ENCODE measurements around the gene SMIM32.

Gene SMIM32

GRCh38 chr5:136185974-136186665 is 6.8 kb downstream of the SMIM32 start:
- no peak for ATAC-seq (ENCODE audit: low read depth)
- Histone ChIP-seq H3K27me3 (ENCODE audit: insufficient read depth, poor library complexity, severe bottlenecking) (peaks cover 4% of the 10 kb centered on the region), H3K4me1 (ENCODE audit: insufficient read depth, poor library complexity, severe bottlenecking) (no peaks in the 10 kb centered on the region), H3K27ac (ENCODE audit: poor library complexity, severe bottlenecking) (no peak overlapping the region), H3K36me3 (ENCODE audit: low read depth) (peaks cover 18% of the 10 kb centered on the region), H3K4me3 (ENCODE audit: severe bottlenecking) (no peak overlapping the region), H3K9me3 (ENCODE audit: severe bottlenecking) (no peaks in the 10 kb centered on the region)
- TF ChIP-seq CTCF (IDR thresholded peaks at IDR 0.05; ENCODE audit: poor library complexity, severe bottlenecking): no peak
- no peak for DNase-seq (ENCODE audit: low spot score)

DNA sequence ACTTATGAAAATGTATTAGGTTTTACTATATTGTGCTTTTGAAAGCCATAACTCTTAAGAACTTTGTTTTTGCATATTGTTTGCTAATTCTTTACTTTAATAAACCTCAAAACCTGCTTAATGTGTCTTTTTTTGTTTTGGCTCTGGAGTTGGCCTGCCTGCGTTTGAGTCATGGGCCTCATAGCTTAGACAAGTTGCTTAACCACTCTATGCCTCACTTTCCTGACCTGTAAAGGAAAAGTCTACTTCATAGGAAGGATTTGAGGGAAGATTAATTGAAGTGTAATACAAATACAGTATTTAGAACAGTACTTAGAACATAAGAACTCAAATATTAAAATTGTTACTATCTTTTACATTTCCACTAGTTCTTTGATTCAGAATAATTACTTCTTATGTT is 10.3 kb downstream of the SMIM32 start:
- Histone ChIP-seq H3K4me1 (ENCODE audit: insufficient read depth, poor library complexity, severe bottlenecking) (no peaks in the 10 kb centered on the region), H3K9me3 (ENCODE audit: severe bottlenecking) (no peaks in the 10 kb centered on the region), H3K27ac (ENCODE audit: poor library complexity, severe bottlenecking) (no peak overlapping the region), H3K27me3 (ENCODE audit: insufficient read depth, poor library complexity, severe bottlenecking) (no peaks in the 10 kb centered on the region), H3K36me3 (ENCODE audit: low read depth) (peaks cover 50% of the 10 kb centered on the region), H3K4me3 (ENCODE audit: severe bottlenecking) (no peak overlapping the region)
- no peak for DNase-seq (ENCODE audit: low spot score)
- TF ChIP-seq CTCF (IDR thresholded peaks at IDR 0.05; ENCODE audit: poor library complexity, severe bottlenecking): no peak
- ATAC-seq (ENCODE audit: low read depth): no peak

DNA sequence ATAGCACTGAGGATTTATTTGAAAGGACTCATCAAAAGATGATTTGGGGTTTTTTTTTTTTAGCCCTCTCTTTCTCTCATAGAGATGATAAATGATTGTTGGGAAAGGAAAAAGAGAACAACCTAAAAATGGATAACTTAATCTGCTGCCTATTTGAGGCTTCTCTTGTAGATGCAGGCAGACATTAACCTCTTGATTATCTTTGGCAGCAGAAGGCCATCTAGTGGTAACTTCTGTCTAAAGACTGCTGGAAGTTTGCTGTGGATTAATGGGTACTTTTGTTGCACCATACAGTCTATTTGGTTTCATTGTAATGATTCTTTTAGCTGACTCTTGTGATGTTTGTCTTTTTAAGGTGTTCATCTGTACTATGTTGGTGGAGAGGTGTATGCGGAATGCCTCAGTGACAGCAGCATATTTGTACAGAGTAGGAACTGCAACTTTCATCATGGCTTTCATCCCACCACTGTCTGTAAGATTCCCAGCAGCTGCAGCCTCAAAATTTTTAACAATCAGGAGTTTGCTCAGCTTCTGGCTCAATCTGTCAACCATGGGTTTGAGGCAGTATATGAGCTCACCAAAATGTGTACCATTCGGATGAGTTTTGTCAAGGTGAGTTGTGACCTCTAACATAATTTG is 18.8 kb downstream of the SMIM32 start:
- Histone ChIP-seq H3K9me3 (ENCODE audit: severe bottlenecking) (no peaks in the 10 kb centered on the region), H3K4me1 (ENCODE audit: insufficient read depth, poor library complexity, severe bottlenecking) (no peaks in the 10 kb centered on the region), H3K4me3 (ENCODE audit: severe bottlenecking) (no peak overlapping the region), H3K27ac (ENCODE audit: poor library complexity, severe bottlenecking) (no peak overlapping the region), H3K36me3 (ENCODE audit: low read depth) (peaks cover 93% of the 10 kb centered on the region), H3K27me3 (ENCODE audit: insufficient read depth, poor library complexity, severe bottlenecking) (no peaks in the 10 kb centered on the region)
- peak; percentile 92 for TF ChIP-seq CTCF (IDR thresholded peaks at IDR 0.05; ENCODE audit: poor library complexity, severe bottlenecking)
- no peak for DNase-seq (ENCODE audit: low spot score)
- peak; percentile 91 for ATAC-seq (ENCODE audit: low read depth)

DNA sequence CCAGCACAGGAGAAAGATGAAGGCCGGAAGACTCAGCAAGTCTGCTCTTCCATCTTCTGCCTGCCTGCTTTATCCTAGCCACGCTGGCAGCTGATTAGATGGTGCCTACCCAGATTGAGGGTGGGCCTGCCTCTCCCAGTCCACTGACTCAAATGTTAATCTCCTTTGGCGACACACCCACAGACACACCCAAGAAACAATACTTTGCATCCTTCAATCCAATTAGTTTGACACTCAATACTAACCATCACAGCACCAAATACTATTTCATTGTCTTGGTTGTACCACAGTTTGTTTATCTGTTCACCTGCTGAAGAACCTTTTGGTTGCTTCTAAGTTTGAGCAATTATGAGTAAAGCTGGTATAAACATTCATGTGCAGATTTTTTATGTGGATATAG is 23.7 kb downstream of the SMIM32 start:
- no peaks in the 10 kb centered on the region for H3K4me1 ChIP-seq (ENCODE audit: insufficient read depth, poor library complexity, severe bottlenecking)
- no peak overlapping the region for H3K4me3 ChIP-seq (ENCODE audit: severe bottlenecking)
- no peak for TF ChIP-seq CTCF (IDR thresholded peaks at IDR 0.05; ENCODE audit: poor library complexity, severe bottlenecking)
- no peaks in the 10 kb centered on the region for H3K9me3 ChIP-seq (ENCODE audit: severe bottlenecking)
- ATAC-seq (ENCODE audit: low read depth) (no peak), DNase-seq (ENCODE audit: low spot score) (no peak)
- no peak overlapping the region for H3K27ac ChIP-seq (ENCODE audit: poor library complexity, severe bottlenecking)
- H3K36me3 ChIP-seq (ENCODE audit: low read depth): peaks cover 90% of the 10 kb centered on the region
- H3K27me3 ChIP-seq (ENCODE audit: insufficient read depth, poor library complexity, severe bottlenecking): no peaks in the 10 kb centered on the region

GRCh38 chr5:136166909-136167308 is 26.1 kb downstream of the SMIM32 start:
- TF ChIP-seq CTCF (IDR thresholded peaks at IDR 0.05; ENCODE audit: poor library complexity, severe bottlenecking): no peak
- no peaks in the 10 kb centered on the region for H3K4me1 ChIP-seq (ENCODE audit: insufficient read depth, poor library complexity, severe bottlenecking)
- H3K36me3 ChIP-seq (ENCODE audit: low read depth): peaks cover 90% of the 10 kb centered on the region
- H3K27ac ChIP-seq (ENCODE audit: poor library complexity, severe bottlenecking): no peak overlapping the region
- H3K4me3 ChIP-seq (ENCODE audit: severe bottlenecking): no peak overlapping the region
- no peak for ATAC-seq (ENCODE audit: low read depth)
- H3K9me3 ChIP-seq (ENCODE audit: severe bottlenecking): no peaks in the 10 kb centered on the region
- DNase-seq (ENCODE audit: low spot score): no peak
- no peaks in the 10 kb centered on the region for H3K27me3 ChIP-seq (ENCODE audit: insufficient read depth, poor library complexity, severe bottlenecking)
